ENCODE data around the gene AUTS2. TPM values are rescaled to one million over a fixed set of nuclear protein-coding genes. Genes with fewer than 3 reads are reported as not detected.

Gene AUTS2
- total RNA-seq, 1 donor from 2014 or later = 10.3 TPM

DNA sequence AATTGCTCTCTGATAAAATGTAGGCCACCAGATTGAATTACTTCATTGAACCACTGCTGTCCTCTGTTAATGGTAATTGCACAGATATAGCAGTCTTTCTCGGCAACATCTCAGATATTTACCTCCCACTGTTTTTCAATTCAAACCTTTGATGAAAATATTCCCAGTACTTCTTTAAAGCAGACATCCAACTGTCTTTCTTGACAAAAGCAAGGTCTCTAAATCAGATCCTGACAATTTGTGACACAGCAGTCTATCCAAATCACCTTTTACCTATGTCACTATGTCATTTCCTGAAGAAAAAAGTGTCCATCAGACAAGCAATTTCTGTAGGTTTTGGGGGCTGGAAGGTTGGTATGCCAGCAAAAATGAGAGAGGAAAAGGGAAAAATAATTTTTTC, 555.7 kb downstream of the AUTS2 start:
- no peak for DNase-seq (ENCODE audit: low spot score)
- intact Hi-C loops (cut with DNase I) = no loop called here

DNA sequence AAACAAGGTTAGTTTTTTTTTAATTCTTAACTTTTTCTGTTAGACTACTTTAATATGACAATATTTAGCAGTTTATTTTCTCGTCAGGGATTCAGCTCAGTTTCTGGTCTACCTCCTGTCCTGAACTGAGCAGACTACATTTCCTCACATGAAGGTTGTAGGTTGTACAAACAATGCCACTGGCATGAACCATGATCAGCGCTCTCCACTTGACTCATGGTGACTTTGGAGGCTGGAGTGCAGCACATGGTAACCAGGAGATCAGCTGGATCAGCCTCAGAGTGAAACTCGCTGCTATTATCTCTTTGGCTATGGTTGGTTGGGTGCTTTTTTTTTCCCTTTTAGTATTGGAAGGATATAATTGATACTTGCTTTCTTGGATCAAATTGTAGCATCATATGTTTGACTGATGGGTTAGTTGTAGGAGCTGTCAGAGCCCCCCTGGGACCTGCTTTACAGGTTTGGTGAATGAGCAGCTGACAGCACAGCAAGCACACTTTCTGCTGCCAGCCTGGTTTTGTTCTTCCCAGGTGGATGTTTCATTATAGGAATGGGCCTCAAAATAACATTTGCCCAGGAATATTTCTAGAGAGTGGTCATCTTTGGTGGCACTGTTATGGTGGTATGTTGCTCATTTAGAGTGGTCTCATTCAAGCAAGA, 556.4 kb downstream of the AUTS2 start:
- DNase-seq (ENCODE audit: low spot score) = no peak
- intact Hi-C loops (cut with DNase I) = no loop called here

DNA sequence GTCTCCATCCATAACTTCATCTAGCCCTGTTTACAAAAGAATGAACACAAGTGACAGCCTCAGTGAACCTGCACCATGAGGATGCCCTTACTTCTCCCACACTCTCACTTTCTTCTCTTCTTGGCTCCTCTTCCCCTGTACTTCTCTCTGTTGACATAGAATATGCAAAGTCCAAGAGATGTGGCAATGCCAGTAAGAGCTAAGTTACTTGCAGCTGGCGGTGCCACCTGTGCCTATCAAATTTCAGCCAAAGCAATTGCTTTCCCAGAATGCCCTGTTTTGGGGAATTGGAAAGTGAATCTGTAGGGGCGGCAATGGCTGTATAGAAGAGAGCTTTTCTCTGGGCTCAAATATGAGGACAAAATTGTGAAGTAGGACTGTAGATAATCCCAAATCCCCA, 557.8 kb downstream of the AUTS2 start:
- DNase-seq (ENCODE audit: low spot score) = no peak
- intact Hi-C loops (cut with DNase I) = no loop called here

DNA sequence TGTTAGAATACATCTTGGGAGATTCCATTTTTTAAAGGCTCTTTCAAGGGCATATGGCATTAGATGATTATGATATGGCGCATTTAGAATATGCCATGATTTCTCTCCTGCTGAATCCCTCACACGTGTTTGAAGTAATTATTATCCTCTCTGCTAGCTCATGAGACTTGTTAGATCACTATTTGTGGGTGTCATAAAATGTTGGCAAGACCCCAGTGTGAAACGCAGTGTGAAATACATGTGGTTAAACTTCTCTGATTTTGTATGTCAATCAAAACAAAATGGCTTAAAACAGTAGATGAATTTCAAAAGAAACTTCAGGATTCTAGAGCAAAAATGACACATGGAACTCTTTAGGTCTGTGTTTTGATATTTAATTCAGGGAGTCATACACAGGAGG, 560.8 kb downstream of the AUTS2 start:
- DNase-seq (ENCODE audit: low spot score) = no peak
- intact Hi-C loops (cut with DNase I) = no loop called here

DNA sequence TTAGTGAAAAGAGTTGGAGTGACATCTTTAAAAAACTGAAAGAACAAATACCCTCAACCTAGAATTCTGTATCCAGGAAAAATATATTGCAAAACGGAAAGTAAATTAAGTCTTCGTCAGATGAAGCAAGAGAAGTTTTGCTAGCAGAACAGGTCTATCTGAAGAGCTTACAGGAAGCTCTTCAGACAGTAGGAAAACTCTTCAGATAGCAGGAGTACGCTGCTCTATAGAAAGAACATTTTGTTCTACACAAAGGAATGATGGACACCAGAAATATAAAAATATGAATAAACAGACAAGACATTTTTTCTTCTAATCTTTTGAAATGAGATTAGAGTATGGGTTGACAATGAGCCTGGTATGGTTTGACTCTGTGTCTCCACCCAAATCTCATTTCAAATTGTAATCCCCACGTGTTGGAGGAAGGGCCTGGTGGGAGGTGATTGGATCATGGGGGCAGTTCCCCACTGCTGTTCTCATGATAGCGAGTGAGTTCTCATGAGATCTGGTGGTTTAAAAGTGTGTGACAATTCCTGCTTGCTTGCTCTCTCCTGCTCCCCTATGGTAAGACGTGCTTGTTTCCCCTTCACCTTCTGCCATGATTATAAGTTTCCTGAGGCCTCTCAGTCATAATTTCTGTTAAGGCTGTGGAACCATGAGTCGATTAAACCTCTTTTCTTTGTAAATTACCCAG, 567.3 kb downstream of the AUTS2 start:
- intact Hi-C loops (cut with DNase I) = no loop called here

DNA sequence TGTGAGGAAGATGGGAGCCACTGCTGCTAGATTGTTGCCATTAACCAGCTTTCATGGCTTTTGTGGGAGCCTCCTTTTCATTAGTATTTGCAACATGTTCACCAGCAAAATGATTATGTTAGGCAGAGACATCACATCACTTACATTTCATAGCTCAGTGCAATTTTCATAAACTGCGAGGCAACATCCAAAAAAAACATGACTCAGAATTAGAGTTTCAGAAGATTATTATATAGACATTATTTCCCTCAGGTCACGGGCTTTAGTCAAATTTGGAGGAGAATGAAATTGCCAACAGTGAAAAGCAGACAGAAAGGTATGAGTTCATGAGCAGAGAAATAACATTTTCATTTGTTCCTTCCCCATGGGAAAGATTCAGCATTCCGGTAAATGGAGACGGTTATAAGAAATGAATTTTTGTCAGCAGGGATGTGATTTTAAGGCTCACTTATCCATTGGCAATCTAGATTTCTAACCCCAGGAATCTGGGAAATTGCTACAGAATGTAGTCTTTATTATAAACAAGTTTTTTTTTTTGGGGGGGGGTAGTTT, 573.2 kb downstream of the AUTS2 start:
- intact Hi-C loops (cut with DNase I) = no loop called here
- DNase-seq (ENCODE audit: low spot score) = no peak

More for the DNA sequence above, 567.3 kb downstream of the AUTS2 start:
- DNase-seq (ENCODE audit: low spot score) = no peak

DNA sequence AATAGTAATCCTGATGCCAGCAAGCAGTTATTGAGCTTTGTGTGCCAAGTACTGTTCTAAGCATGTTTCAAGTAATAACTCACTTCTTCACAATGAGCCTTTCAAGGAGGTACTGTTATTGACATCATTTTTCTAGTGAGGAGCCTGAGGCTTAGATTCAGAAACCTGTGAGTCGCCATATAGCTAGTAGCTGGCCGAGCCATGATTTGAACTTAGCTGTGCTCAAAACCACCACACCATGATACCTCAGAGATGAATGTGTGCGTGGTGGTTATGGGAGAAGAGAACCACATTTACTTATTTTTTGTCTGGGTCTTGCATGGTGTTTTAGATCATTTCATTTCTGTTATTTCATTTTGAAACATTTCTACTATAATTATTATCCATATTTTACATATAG, 578.9 kb downstream of the AUTS2 start:
- no peak for DNase-seq (ENCODE audit: low spot score)
- intact Hi-C loops (cut with DNase I) = no loop called here

DNA sequence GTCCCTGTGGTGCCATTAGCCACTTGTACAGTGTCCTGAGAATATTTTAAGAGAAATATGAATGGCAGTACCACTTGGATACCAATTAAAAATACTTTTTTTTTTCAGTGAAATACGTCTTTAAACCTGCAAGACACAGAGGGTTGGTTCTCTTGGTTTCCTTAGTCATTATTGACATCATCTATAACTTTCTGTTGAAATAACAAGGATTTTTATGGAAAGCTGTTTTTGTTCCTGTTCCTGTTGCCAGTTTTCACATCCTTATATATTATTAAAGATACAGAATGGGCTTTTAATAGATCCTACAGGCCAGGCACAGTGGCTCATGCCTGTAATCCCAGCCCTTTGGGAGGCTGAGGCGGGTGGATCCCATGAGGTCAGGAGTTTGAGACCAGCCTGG, 579.9 kb downstream of the AUTS2 start:
- no peak for DNase-seq (ENCODE audit: low spot score)
- intact Hi-C loops (cut with DNase I) = no loop called here

DNA sequence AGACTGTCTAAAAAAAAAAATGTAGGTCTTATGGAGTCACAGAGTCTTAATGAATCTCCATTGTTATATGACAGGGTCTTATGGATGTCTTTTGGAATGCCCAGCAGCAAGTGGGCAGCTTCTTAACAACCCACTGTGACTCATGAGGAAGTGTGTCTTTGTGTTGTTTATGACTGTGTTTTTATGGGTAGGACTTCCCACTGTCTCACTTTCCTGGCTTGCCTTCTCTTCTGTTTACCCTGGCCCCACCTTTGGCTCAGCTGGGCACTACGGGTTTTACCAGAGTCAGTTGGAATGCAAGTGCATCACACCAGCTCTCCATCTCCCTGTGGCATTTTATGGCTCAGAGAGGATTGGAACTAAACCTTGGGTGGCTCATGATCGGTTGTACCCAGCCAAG, 580.5 kb downstream of the AUTS2 start:
- DNase-seq (ENCODE audit: low spot score) = no peak
- intact Hi-C loops (cut with DNase I) = no loop called here

DNA sequence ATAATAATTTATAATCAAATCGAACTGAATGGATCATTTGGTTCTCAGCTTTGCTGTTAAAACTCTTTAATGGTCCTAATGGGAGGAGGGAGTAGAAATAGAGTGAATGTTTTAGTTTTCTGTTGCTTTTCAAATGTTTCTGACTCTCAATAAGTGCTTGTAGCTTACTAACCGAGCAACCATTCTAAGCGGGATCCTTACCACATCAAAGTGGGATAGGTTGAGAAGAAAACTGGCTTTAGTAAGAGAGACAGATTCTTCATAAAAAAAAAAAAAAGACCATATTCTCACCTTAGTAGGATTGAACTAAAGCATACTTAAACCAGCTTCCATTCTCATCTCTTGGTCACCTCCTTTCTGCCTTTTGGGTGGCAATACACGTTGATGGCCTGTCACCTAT, 584.2 kb downstream of the AUTS2 start:
- no peak for DNase-seq (ENCODE audit: low spot score)

DNA sequence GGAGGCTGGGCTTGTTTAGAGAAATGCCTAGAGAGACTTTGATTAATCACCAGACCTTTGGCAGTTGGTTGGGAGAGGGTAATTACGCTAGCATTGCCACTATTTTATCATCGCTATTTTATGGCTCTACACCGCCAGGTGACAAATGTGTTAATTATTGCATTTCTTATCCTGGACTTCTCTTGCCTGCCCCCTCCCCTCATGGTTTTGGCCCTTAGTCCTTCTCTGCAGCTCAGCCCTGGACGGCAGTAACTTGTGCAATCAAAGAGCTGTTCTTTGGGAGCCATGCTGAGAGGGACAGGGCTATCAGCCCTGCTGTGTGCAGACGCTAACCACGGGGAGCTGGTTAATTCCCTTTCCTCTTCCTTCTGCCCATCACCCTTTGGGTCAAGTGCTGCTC, 585.0 kb downstream of the AUTS2 start:
- intact Hi-C loops (cut with DNase I) = no loop called here
- no peak for DNase-seq (ENCODE audit: low spot score)

More for the DNA sequence above, 584.2 kb downstream of the AUTS2 start:
- intact Hi-C loops (cut with DNase I) = no loop called here

DNA sequence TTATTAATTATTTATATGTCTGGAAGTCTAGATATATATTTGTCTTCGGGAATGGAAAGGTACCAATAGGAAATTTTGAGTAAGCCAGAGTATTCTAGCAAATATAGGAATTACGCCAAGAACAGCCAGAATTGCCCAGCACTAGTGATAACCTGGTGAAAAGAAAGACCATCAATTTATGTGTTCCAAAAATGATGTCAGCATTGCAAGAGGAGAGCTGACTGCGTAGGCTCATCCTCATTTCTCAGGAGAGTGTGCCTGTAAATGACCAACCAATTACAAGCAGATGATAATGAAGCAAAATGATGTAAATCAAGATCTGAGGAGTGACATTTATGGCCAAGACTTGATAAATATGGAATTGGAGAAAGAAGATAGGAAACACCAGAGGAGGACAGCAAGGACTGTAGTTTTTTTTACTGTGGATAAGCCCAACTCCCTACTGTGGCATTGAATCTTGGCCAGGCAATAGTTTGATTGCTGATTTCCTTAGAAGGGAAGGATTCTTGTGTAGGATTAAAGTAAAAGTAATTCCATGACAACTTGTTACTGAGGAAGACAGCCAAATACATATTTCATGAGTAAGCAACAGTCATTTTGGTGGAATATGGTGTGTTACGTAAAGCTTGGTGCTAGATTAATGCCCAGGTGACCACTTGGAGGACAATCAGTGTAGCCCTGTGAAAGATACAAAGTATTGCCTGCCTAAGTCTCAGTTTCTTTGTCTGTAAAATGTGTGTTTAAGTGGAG, 590.8 kb downstream of the AUTS2 start:
- no peak for DNase-seq (ENCODE audit: low spot score)
- intact Hi-C loops (cut with DNase I) = no loop called here

DNA sequence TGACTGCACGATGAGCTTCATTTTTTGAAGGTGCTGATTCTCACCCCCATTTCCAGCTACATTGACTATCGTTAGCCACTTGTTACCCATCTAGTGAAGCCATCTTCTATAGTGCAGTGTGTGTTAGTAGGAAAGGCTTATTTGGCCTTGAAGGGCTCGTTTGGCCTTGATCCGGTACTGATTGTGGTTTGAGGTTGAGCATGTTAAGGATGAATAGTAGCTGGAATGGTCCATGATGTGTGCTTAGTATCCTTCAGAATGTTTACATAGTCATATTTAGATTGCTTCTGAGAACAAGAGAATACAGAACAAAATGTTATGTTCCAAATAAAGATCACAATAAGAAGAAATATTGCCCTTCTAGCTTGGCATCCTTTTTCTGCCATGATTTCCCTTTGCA, 591.5 kb downstream of the AUTS2 start:
- intact Hi-C loops (cut with DNase I) = loop anchor here (5.0 kb wide), 1 partner anchor 508 kb away; no protein-coding TSS in a partner anchor
- no peak for DNase-seq (ENCODE audit: low spot score)

DNA sequence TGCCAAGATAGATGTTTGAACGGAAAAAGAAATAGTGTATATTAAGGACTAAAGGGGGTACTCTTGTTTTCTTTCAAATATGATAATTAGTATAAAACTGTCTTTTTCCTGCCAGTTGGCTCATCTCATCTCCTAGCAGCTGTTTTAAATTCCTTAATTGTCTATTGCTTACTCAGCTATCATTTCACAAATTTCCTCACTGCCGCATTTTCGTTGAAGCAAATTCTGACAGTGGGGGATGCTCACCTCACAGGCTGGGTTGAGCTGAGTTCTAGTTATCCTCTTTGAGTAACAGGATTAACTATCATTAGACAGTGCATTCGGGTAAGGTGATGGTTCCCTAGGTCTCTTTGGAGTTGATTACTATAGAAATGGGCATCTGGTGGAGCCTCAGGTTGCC, 592.0 kb downstream of the AUTS2 start:
- DNase-seq (ENCODE audit: low spot score) = no peak
- intact Hi-C loops (cut with DNase I) = loop anchor here (5.0 kb wide), 1 partner anchor 507 kb away; no protein-coding TSS in a partner anchor

DNA sequence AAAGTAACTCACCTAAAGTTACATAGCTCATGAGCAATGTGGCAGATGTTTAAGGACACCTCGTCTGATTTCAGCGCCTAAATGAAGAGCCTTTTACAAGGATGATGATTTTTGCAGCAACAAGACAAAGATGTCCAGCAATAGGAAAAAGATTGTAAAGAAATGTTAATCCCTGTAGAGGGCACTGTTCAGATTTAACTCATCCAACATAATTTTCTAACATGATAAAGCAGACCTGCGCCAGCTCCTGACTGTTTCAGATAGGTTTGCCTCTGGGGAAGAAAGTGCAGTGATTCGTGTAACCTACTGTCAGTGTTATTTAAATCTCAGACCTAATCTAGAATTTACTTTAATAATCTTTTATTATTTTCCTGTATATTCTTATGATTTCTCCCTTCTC, 595.2 kb downstream of the AUTS2 start:
- intact Hi-C loops (cut with DNase I) = loop anchor here (5.0 kb wide), 1 partner anchor 504 kb away; no protein-coding TSS in a partner anchor
- no peak for DNase-seq (ENCODE audit: low spot score)

DNA sequence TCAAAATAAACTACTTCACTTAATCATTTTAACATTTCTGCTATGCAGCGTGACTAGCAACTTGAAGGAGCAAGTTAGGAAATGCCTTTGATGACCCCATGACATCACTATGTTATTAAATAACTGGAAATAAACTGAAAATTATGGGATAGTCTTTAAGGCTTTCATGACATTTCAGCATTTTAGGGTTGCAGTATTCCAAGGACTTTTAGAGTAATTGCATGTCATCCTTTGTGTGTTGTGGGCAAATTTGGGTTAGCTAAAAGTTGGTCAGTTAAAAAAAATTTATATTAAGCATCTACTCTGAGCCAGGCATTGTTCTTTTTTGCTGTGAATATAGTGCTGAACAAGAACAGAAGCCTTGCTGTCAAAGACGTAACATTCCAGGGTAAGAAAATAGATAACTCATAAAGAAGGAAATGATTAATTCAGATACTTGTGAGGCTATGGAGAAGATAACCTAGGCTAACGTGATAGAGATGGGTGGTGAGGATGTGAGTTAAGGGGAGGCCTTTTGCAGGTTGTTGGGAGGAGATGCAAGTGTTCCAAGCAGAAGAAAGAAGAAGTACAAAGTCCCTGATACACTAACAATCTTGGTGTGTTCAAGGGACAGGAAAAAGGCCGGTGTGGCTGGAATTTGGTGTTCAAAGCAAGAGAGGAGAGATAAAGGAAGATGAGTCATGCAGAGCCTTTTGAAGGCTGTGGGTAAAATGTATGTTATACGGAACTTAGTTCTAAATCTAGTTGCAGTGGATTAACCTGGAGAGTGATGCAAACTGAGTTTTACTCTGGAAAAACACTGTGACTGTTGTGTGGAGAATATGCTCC, 610.2 kb downstream of the AUTS2 start:
- DNase-seq (ENCODE audit: low spot score) = no peak
- intact Hi-C loops (cut with DNase I) = no loop called here

DNA sequence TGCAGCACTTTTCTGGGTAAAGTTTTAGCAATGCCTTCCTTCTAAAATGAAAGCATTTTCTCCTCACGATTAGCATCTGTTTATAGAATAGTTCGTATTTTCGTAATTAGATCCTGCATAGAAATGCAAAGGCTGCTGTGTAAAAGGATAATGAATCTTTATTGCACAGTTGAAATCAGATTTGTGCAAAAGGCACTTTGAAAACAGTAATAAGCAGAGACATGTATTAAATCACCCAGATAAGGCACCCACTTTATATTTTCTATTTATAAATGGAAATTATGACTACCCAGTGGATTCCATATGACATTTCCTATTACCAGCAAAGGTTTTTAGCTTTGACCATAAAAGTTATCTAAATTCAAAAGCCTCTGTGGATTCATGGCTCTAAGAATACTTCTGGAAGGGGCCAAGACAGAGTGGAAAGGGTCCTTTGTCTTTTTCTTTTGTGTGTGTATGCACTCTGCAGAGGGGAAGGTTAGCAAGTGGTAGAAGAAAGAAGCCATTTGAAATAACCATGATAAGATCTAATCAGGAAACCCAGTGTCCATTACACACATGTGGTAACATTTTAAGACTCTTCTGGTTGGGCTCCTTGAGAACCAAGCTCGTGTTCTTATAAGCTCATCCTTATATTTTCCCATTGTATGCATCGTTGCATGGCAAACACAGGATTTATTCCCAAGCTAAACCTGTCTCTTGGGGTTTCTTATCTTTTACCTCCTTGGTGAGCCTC, 612.1 kb downstream of the AUTS2 start:
- DNase-seq (ENCODE audit: low spot score) = no peak
- intact Hi-C loops (cut with DNase I) = no loop called here

DNA sequence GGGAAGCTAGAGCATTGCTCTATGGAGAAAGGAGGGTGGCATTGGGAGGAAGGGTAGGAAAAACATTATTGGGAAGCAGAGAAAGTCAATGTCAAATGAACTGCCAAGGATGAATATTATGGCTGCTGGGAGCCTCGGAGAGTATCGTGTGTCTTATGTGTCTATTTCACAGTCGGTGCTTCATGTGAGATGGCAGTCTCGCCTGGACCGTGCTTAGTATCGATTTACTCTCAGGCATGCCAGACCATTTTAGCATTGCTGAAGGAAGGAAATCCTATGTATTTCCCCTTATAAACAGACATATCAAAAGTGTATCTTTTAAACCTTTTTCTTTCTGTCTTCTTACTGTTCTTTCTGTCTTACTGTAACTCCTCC, 612.6 kb downstream of the AUTS2 start:
- intact Hi-C loops (cut with DNase I) = no loop called here
- no peak for DNase-seq (ENCODE audit: low spot score)

DNA sequence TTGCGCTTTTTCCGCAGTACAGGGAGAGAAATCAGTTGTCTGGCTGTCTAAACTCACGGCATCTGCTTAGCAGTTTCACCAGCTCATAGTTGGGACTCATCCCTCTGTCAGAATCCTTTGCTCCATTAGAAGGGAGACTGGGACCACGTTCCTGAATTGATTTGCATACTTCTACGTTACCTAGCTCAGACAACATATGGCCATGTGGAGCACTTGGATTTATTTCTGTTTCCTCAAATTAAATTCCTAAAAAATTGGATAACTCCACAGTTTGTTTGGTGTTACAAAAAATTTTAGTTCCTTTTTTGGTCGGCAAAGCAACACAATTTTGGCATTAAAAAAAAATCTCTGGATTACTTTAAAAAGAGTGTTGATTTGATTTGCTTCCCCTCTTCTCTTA, 614.0 kb downstream of the AUTS2 start:
- no peak for DNase-seq (ENCODE audit: low spot score)
- intact Hi-C loops (cut with DNase I) = no loop called here

Data from cardiac septum (tissue), 1 donor.